K562 (cell line): ENCODE measurements around the gene SCAP. TPM values are rescaled to one million over a fixed set of nuclear protein-coding genes. Genes with fewer than 3 reads are reported as not detected.

ENCODE experiments used
- ATF3 ChIP-seq, 2 experiments: fragments of 450-650 bp in 1 of 2; sonication (generic) in 1 of 2; formaldehyde crosslinking in 1 of 2; IDR thresholded peaks in 1 of 2; conservative IDR thresholded peaks in 1 of 2; 2 replicates each; pipeline versions ENCODE4 v1.6.1 to v1.8.1; 2016 to 2023; ENCODE audit warnings: mild to moderate bottlenecking in 2 of 2, moderate library complexity in 2 of 2, inconsistent platforms in 1 of 2, missing genetic modification reagents in 1 of 2
- ATF4 ChIP-seq: fragments of 450-650 bp; formaldehyde crosslinking; IDR thresholded peaks from 2 replicates; pipeline ENCODE4 v1.4.0; 2022; ENCODE audit warnings: mild to moderate bottlenecking, moderate library complexity
- BHLHE40 ChIP-seq: IDR thresholded peaks from 2 replicates; pipeline ENCODE4 v1.6.1; 2011; ENCODE audit warnings: low read length, improper control_type of control experiment
- CGGBP1 ChIP-seq: fragments of 250-450 bp; sonication (Bioruptor Pico); IDR thresholded peaks from 2 replicates; pipeline ENCODE4 v1.9.0; 2021; ENCODE audit warnings: mild to moderate bottlenecking
- ESRRA ChIP-seq: fragments of 450-650 bp; IDR thresholded peaks from 2 replicates; pipeline ENCODE4 v1.6.1; 2014; ENCODE audit warnings: low read depth, mild to moderate bottlenecking, moderate library complexity, borderline replicate concordance
- NR3C1 ChIP-seq: sonication (generic); formaldehyde crosslinking; IDR thresholded peaks from 2 replicates; pipeline ENCODE4 v1.8.1; 2022; ENCODE audit warnings: missing genetic modification reagents
- POLR2B ChIP-seq: fragments of 450-650 bp; IDR thresholded peaks from 2 replicates; pipeline ENCODE4 v1.6.1; 2018; ENCODE audit warnings: low read depth; ENCODE audit not compliant: partially characterized antibody
- RB1 ChIP-seq: fragments of 450-650 bp; IDR thresholded peaks from 2 replicates; pipeline ENCODE4 v1.6.1; 2017; ENCODE audit warnings: low read depth, mild to moderate bottlenecking
- RFX5 ChIP-seq: IDR thresholded peaks from 2 replicates; pipeline ENCODE4 v1.6.1; 2011; ENCODE audit warnings: low read depth, mild to moderate bottlenecking, improper control_type of control experiment, low read length
- SIN3B ChIP-seq: fragments of 450-650 bp; IDR thresholded peaks from 2 replicates; pipeline ENCODE4 v1.6.1; 2017; ENCODE audit warnings: low read depth, mild to moderate bottlenecking, moderate library complexity
- SMAD4 ChIP-seq: fragments of 250-450 bp; sonication (Bioruptor Pico); conservative IDR thresholded peaks from 2 replicates; pipeline ENCODE4 v1.8.0; 2021; ENCODE audit warnings: inconsistent platforms, mild to moderate bottlenecking, moderate library complexity
- SREBF1 ChIP-seq: fragments of 150-350 bp; IDR thresholded peaks from 2 replicates; pipeline ENCODE4 v1.6.1; 2014; ENCODE audit warnings: antibody characterized with exemption, low read depth, low read length, borderline replicate concordance
- ZFP36 ChIP-seq: fragments of 150-350 bp; IDR thresholded peaks from 2 replicates; pipeline ENCODE4 v1.6.1; 2018; ENCODE audit warnings: low read length, low read depth; ENCODE audit not compliant: partially characterized antibody
- ZNF655 ChIP-seq: fragments of 250-450 bp; sonication (Bioruptor Pico); IDR thresholded peaks from 2 replicates; pipeline ENCODE4 v1.5.0; 2021
- polyA plus RNA-seq, 8 experiments: library from polyadenylated mRNA; depleted of rRNA in 4 of 8; stranded (reverse) in 5 of 8; unstranded in 3 of 8; fragments of >200 nt; fragmentation: Nextera tagmentation in 2 of 8; fragmentation: Illumina TruSeq in 1 of 8; extraction: Ambion mirVana in 2 of 8; extraction: Trizol in 1 of 8; gene quantifications; 2 replicates each; pipeline versions ENCODE4 v1.2.1 to v1.2.3, GENCODE V29; 2011 to 2014; ENCODE audit warnings: inconsistent platforms in 1 of 8, missing spikeins in 1 of 8
- total RNA-seq, 7 experiments: library from RNA; depleted of rRNA in 6 of 7; stranded (reverse); fragments of >200 nt in 6 of 7; fragmentation: Illumina TruSeq in 2 of 7; extraction: Trizol in 2 of 7; gene quantifications; 2 replicates each; pipeline versions ENCODE4 v1.2.1 to v1.2.3, GENCODE V29; 2011 to 2021; ENCODE audit warnings: low replicate concordance in 1 of 7
- TF ChIP-seq, protein P1 (sequence below): fragments of 150-350 bp; IDR thresholded peaks from 2 replicates; pipeline ENCODE4 v1.6.1; 2014; ENCODE audit warnings: low read depth, mild to moderate bottlenecking, low read length, borderline replicate concordance
- TF ChIP-seq, protein P2 (sequence below): sonication (generic); formaldehyde crosslinking; IDR thresholded peaks from 2 replicates; pipeline ENCODE4 v1.8.0; 2022; ENCODE audit warnings: mild to moderate bottlenecking, missing genetic modification reagents
- TF ChIP-seq, protein P3 (sequence below): fragments of 450-650 bp; formaldehyde crosslinking; IDR thresholded peaks from 2 replicates; pipeline ENCODE4 v1.4.0; 2022; ENCODE audit warnings: missing genetic modification characterization

Gene SCAP
- total and polyA plus RNA-seq, 9 of the 15 experiments (the other 6 are each of a cell fraction or from before 2014, with no cell fraction given) = 2.6 to 104 (median 37.8) TPM

DNA sequence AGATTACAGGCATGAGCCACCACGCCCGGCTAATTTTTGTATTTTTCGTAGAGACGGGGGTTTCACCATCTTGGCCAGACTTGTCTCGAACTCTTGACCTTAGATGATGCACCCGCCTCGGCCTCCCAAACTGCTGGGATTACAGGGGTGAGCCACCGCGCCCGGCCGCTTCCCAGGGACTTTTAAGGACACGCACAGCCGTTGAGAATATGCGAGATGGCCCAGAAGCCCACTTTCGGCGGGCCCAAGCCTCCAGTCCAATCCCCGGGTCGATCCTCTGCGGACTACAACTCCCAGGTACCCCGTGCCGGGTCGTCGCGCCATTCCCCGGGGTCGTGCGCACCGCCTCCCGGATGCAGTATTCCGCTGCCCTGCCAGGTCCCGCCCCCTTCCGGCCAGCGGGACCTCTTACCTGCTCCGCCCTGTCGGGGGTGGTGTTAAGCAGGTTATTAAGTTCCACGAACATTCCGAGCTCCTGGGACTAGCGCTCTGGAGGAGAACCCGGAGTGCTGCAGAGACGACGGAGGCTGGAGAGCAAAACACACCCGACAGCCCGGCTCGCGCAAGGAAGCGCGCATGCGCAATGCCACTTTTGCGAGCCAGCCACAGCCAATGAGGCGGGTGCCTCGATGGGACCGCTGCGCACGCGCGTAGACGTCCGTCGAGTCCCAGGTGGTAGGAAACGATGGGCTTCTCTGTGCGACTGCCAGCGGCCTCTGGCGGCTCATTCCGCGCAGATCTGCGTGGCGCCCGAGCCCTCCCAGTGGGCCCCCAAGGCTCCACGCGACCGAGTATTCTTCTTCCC, 37.6 kb upstream of the SCAP start, which contains the start of gene ELP6 (continued):
- TF ChIP-seq, protein P1, sequence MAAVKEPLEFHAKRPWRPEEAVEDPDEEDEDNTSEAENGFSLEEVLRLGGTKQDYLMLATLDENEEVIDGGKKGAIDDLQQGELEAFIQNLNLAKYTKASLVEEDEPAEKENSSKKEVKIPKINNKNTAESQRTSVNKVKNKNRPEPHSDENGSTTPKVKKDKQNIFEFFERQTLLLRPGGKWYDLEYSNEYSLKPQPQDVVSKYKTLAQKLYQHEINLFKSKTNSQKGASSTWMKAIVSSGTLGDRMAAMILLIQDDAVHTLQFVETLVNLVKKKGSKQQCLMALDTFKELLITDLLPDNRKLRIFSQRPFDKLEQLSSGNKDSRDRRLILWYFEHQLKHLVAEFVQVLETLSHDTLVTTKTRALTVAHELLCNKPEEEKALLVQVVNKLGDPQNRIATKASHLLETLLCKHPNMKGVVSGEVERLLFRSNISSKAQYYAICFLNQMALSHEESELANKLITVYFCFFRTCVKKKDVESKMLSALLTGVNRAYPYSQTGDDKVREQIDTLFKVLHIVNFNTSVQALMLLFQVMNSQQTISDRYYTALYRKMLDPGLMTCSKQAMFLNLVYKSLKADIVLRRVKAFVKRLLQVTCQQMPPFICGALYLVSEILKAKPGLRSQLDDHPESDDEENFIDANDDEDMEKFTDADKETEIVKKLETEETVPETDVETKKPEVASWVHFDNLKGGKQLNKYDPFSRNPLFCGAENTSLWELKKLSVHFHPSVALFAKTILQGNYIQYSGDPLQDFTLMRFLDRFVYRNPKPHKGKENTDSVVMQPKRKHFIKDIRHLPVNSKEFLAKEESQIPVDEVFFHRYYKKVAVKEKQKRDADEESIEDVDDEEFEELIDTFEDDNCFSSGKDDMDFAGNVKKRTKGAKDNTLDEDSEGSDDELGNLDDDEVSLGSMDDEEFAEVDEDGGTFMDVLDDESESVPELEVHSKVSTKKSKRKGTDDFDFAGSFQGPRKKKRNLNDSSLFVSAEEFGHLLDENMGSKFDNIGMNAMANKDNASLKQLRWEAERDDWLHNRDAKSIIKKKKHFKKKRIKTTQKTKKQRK = peak; percentile 40; the same call in 1 of the 2 replicates
- TF ChIP-seq, protein P2, sequence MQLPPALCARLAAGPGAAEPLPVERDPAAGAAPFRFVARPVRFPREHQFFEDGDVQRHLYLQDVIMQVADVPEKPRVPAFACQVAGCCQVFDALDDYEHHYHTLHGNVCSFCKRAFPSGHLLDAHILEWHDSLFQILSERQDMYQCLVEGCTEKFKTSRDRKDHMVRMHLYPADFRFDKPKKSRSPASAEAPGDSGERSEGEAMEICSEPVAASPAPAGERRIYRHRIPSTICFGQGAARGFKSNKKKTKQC (CRISPR knock-in tag) = peak; percentile 54
- TF ChIP-seq ESRRA (peak; percentile 71; the same call in 1 of the 2 replicates), SMAD4 (CRISPR knock-in tag) (no peak), BHLHE40 (peak; percentile 61), ZFP36 (no peak), CGGBP1 (CRISPR knock-in tag) (no peak), RFX5 (no peak), ZNF655 (no peak; the same call in 1 of the 2 replicates), SREBF1 (peak; percentile 66; the same call in 1 of the 2 replicates), NR3C1 (no peak), ATF3 (IDR thresholded peaks at IDR 0.05) (no peak), ATF3 (CRISPR knock-in tag; conservative IDR thresholded peaks at IDR 0.05) (peak; percentile 40; the same call in 1 of the 2 replicates), RB1 (peak; percentile 80), SIN3B (0 out of 2 replicates have a peak, but pooled peaks have one; percentile 66), ATF4 (CRISPR knock-in tag) (no peak; the same call in none of the 2 replicates), POLR2B (peak; percentile 98)
- TF ChIP-seq, protein P3, sequence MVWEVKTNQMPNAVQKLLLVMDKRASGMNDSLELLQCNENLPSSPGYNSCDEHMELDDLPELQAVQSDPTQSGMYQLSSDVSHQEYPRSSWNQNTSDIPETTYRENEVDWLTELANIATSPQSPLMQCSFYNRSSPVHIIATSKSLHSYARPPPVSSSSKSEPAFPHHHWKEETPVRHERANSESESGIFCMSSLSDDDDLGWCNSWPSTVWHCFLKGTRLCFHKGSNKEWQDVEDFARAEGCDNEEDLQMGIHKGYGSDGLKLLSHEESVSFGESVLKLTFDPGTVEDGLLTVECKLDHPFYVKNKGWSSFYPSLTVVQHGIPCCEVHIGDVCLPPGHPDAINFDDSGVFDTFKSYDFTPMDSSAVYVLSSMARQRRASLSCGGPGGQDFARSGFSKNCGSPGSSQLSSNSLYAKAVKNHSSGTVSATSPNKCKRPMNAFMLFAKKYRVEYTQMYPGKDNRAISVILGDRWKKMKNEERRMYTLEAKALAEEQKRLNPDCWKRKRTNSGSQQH (CRISPR knock-in tag) = no peak
